SH-SY5Y (cell line): ENCODE data around the gene INHBC.

Source experiments
- GATA2 ChIP-seq: IDR thresholded peaks from 2 replicates; pipeline ENCODE4 v1.6.1; 2011; ENCODE audit warnings: mild to moderate bottlenecking, low read depth, low read length
- GATA3 ChIP-seq: IDR thresholded peaks from 2 replicates; pipeline ENCODE4 v1.6.1; 2011; ENCODE audit warnings: low read depth, mild to moderate bottlenecking, low read length, moderate library complexity

DNA sequence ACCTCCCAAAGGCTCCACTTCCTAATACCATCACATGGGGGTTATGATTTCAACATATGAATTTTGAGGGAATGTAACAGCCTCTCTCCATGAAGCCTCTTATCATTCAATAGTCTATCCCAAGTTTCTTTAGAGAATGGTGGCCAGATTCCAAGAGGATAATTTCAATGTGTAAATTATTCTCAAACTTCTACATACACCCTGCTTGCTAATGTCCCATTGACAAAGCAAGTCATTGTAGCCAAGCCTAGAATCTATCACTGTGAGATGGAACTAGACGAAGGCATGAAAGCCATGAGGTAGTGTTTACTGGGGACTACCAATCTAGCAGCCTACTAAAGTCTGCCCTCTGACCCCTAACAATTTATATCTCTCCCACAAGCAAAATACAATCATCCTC is 3.8 kb downstream of the INHBC start:
- TF ChIP-seq GATA3: no peak
- no peak for TF ChIP-seq GATA2
